ENCODE results near the gene ADAMTS9.

The ADAMTS9 gene

GRCh38 chr3:64658001-64658400 is 29.8 kb downstream of the ADAMTS9 start:
- Histone ChIP-seq H3K27ac (ENCODE audit: low read depth, low read length) (no peak overlapping the region), H3K4me1 (ENCODE audit: control insufficient read depth in 5 of 5, insufficient read depth in 5 of 5, low read length in 5 of 5) (no peaks in the 10 kb centered on the region), H3K9ac (ENCODE audit: low read length in 5 of 5) (no peak overlapping the region), H3K27me3 (ENCODE audit: control insufficient read depth in 5 of 5, insufficient read depth in 4 of 5, low read length in 5 of 5) (no peaks in the 10 kb centered on the region), H3K36me3 (ENCODE audit: control insufficient read depth in 5 of 5, insufficient read depth in 5 of 5, low read length in 5 of 5) (peaks cover 25 to 50% (median 31%) of the 10 kb centered on the region in 5 donors), H3K4me3 (ENCODE audit: low read depth in 1 of 5, low read length in 5 of 5) (no peak overlapping the region), H3K9me3 (ENCODE audit: control insufficient read depth in 5 of 5, low read length in 5 of 5) (peaks cover 0 to 5% (median 4%) of the 10 kb centered on the region in 5 donors)

GRCh38 chr3:64656544-64656943 is 31.3 kb downstream of the ADAMTS9 start:
- peaks cover 2 to 9% (median 5%) of the 10 kb centered on the region in 5 donors for H3K4me1 ChIP-seq (ENCODE audit: control insufficient read depth in 5 of 5, insufficient read depth in 5 of 5, low read length in 5 of 5)
- H3K9ac ChIP-seq (ENCODE audit: low read length in 5 of 5), result no peak overlapping the region
- no peaks in the 10 kb centered on the region for H3K9me3 ChIP-seq (ENCODE audit: control insufficient read depth in 5 of 5, low read length in 5 of 5)
- peaks cover 29 to 55% (median 31%) of the 10 kb centered on the region in 5 donors for H3K36me3 ChIP-seq (ENCODE audit: control insufficient read depth in 5 of 5, insufficient read depth in 5 of 5, low read length in 5 of 5)
- H3K27ac ChIP-seq (ENCODE audit: low read depth, low read length), result no peak overlapping the region
- H3K27me3 ChIP-seq (ENCODE audit: control insufficient read depth in 5 of 5, insufficient read depth in 4 of 5, low read length in 5 of 5), result no peaks in the 10 kb centered on the region
- no peak overlapping the region for H3K4me3 ChIP-seq (ENCODE audit: low read depth in 1 of 5, low read length in 5 of 5)

GRCh38 chr3:64655160-64655559 is 32.6 kb downstream of the ADAMTS9 start:
- Histone ChIP-seq H3K27me3 (ENCODE audit: control insufficient read depth in 5 of 5, insufficient read depth in 4 of 5, low read length in 5 of 5) (no peaks in the 10 kb centered on the region), H3K4me1 (ENCODE audit: control insufficient read depth in 5 of 5, insufficient read depth in 5 of 5, low read length in 5 of 5) (peaks cover 2 to 22% (median 8%) of the 10 kb centered on the region in 5 donors), H3K27ac (ENCODE audit: low read depth, low read length) (peak overlapping the region; percentile 6), H3K9ac (ENCODE audit: low read length in 5 of 5) (no peak overlapping the region), H3K4me3 (ENCODE audit: low read depth in 1 of 5, low read length in 5 of 5) (no peak overlapping the region), H3K9me3 (ENCODE audit: control insufficient read depth in 5 of 5, low read length in 5 of 5) (no peaks in the 10 kb centered on the region), H3K36me3 (ENCODE audit: control insufficient read depth in 5 of 5, insufficient read depth in 5 of 5, low read length in 5 of 5) (peaks cover 33 to 64% (median 36%) of the 10 kb centered on the region in 5 donors)

GRCh38 chr3:64654013-64654412 is 33.8 kb downstream of the ADAMTS9 start:
- Histone ChIP-seq H3K36me3 (ENCODE audit: control insufficient read depth in 5 of 5, insufficient read depth in 5 of 5, low read length in 5 of 5) (peaks cover 44 to 75% (median 46%) of the 10 kb centered on the region in 5 donors), H3K9me3 (ENCODE audit: control insufficient read depth in 5 of 5, low read length in 5 of 5) (no peaks in the 10 kb centered on the region), H3K9ac (ENCODE audit: low read length in 5 of 5) (no peak overlapping the region), H3K4me3 (ENCODE audit: low read depth in 1 of 5, low read length in 5 of 5) (no peak overlapping the region), H3K27me3 (ENCODE audit: control insufficient read depth in 5 of 5, insufficient read depth in 4 of 5, low read length in 5 of 5) (no peaks in the 10 kb centered on the region), H3K27ac (ENCODE audit: low read depth, low read length) (no peak overlapping the region), H3K4me1 (ENCODE audit: control insufficient read depth in 5 of 5, insufficient read depth in 5 of 5, low read length in 5 of 5) (peaks cover 2 to 23% (median 8%) of the 10 kb centered on the region in 5 donors)

GRCh38 chr3:64653101-64653500 is 34.7 kb downstream of the ADAMTS9 start:
- Histone ChIP-seq H3K9ac (ENCODE audit: low read length in 5 of 5) (no peak overlapping the region), H3K4me1 (ENCODE audit: control insufficient read depth in 5 of 5, insufficient read depth in 5 of 5, low read length in 5 of 5) (peaks cover 2 to 23% (median 8%) of the 10 kb centered on the region in 5 donors)

GRCh38 chr3:64651741-64652241 is 36.0 kb downstream of the ADAMTS9 start:
- Histone ChIP-seq H3K9ac (ENCODE audit: low read length in 5 of 5) (no peak overlapping the region), H3K4me1 (ENCODE audit: control insufficient read depth in 5 of 5, insufficient read depth in 5 of 5, low read length in 5 of 5) (peaks cover 2 to 23% (median 8%) of the 10 kb centered on the region in 5 donors), H3K27ac (ENCODE audit: low read depth, low read length) (no peak overlapping the region), H3K9me3 (ENCODE audit: control insufficient read depth in 5 of 5, low read length in 5 of 5) (no peaks in the 10 kb centered on the region), H3K36me3 (ENCODE audit: control insufficient read depth in 5 of 5, insufficient read depth in 5 of 5, low read length in 5 of 5) (peaks cover 44 to 81% (median 48%) of the 10 kb centered on the region in 5 donors), H3K27me3 (ENCODE audit: control insufficient read depth in 5 of 5, insufficient read depth in 4 of 5, low read length in 5 of 5) (no peaks in the 10 kb centered on the region), H3K4me3 (ENCODE audit: low read depth in 1 of 5, low read length in 5 of 5) (no peak overlapping the region)

More at GRCh38 chr3:64653101-64653500, 34.7 kb downstream of the ADAMTS9 start:
- Histone ChIP-seq H3K4me3 (ENCODE audit: low read depth in 1 of 5, low read length in 5 of 5) (no peak overlapping the region), H3K9me3 (ENCODE audit: control insufficient read depth in 5 of 5, low read length in 5 of 5) (no peaks in the 10 kb centered on the region), H3K36me3 (ENCODE audit: control insufficient read depth in 5 of 5, insufficient read depth in 5 of 5, low read length in 5 of 5) (peaks cover 41 to 75% (median 44%) of the 10 kb centered on the region in 5 donors), H3K27me3 (ENCODE audit: control insufficient read depth in 5 of 5, insufficient read depth in 4 of 5, low read length in 5 of 5) (no peaks in the 10 kb centered on the region), H3K27ac (ENCODE audit: low read depth, low read length) (no peak overlapping the region)

GRCh38 chr3:64651303-64651702 is 36.5 kb downstream of the ADAMTS9 start:
- Histone ChIP-seq H3K36me3 (ENCODE audit: control insufficient read depth in 5 of 5, insufficient read depth in 5 of 5, low read length in 5 of 5) (peaks cover 46 to 80% (median 49%) of the 10 kb centered on the region in 5 donors), H3K4me3 (ENCODE audit: low read depth in 1 of 5, low read length in 5 of 5) (no peak overlapping the region), H3K9ac (ENCODE audit: low read length in 5 of 5) (no peak overlapping the region), H3K4me1 (ENCODE audit: control insufficient read depth in 5 of 5, insufficient read depth in 5 of 5, low read length in 5 of 5) (peaks cover 2 to 23% (median 8%) of the 10 kb centered on the region in 5 donors), H3K9me3 (ENCODE audit: control insufficient read depth in 5 of 5, low read length in 5 of 5) (no peaks in the 10 kb centered on the region), H3K27me3 (ENCODE audit: control insufficient read depth in 5 of 5, insufficient read depth in 4 of 5, low read length in 5 of 5) (no peaks in the 10 kb centered on the region), H3K27ac (ENCODE audit: low read depth, low read length) (no peak overlapping the region)

- Histone ChIP-seq H3K4me3 (ENCODE audit: low read depth in 1 of 5, low read length in 5 of 5) (no peak overlapping the region), H3K4me1 (ENCODE audit: control insufficient read depth in 5 of 5, insufficient read depth in 5 of 5, low read length in 5 of 5) (peaks cover 2 to 23% (median 8%) of the 10 kb centered on the region in 5 donors), H3K27me3 (ENCODE audit: control insufficient read depth in 5 of 5, insufficient read depth in 4 of 5, low read length in 5 of 5) (no peaks in the 10 kb centered on the region), H3K9me3 (ENCODE audit: control insufficient read depth in 5 of 5, low read length in 5 of 5) (no peaks in the 10 kb centered on the region), H3K27ac (ENCODE audit: low read depth, low read length) (no peak overlapping the region), H3K9ac (ENCODE audit: low read length in 5 of 5) (no peak overlapping the region), H3K36me3 (ENCODE audit: control insufficient read depth in 5 of 5, insufficient read depth in 5 of 5, low read length in 5 of 5) (peaks cover 52 to 81% (median 55%) of the 10 kb centered on the region in 5 donors)
These were observed 37.1 kb downstream of the ADAMTS9 start for GRCh38 chr3:64650715-64651114.

GRCh38 chr3:64650096-64650622 is 37.6 kb downstream of the ADAMTS9 start:
- Histone ChIP-seq H3K27me3 (ENCODE audit: control insufficient read depth in 5 of 5, insufficient read depth in 4 of 5, low read length in 5 of 5) (no peaks in the 10 kb centered on the region), H3K9me3 (ENCODE audit: control insufficient read depth in 5 of 5, low read length in 5 of 5) (no peaks in the 10 kb centered on the region), H3K36me3 (ENCODE audit: control insufficient read depth in 5 of 5, insufficient read depth in 5 of 5, low read length in 5 of 5) (peaks cover 50 to 81% (median 53%) of the 10 kb centered on the region in 5 donors), H3K9ac (ENCODE audit: low read length in 5 of 5) (no peak overlapping the region), H3K4me3 (ENCODE audit: low read depth in 1 of 5, low read length in 5 of 5) (no peak overlapping the region), H3K4me1 (ENCODE audit: control insufficient read depth in 5 of 5, insufficient read depth in 5 of 5, low read length in 5 of 5) (peaks cover 2 to 23% (median 8%) of the 10 kb centered on the region in 5 donors), H3K27ac (ENCODE audit: low read depth, low read length) (no peak overlapping the region)

- Histone ChIP-seq H3K4me1 (ENCODE audit: control insufficient read depth in 5 of 5, insufficient read depth in 5 of 5, low read length in 5 of 5) (peaks cover 2 to 23% (median 8%) of the 10 kb centered on the region in 5 donors), H3K4me3 (ENCODE audit: low read depth in 1 of 5, low read length in 5 of 5) (no peak overlapping the region), H3K9me3 (ENCODE audit: control insufficient read depth in 5 of 5, low read length in 5 of 5) (no peaks in the 10 kb centered on the region), H3K27me3 (ENCODE audit: control insufficient read depth in 5 of 5, insufficient read depth in 4 of 5, low read length in 5 of 5) (no peaks in the 10 kb centered on the region), H3K9ac (ENCODE audit: low read length in 5 of 5) (no peak overlapping the region), H3K36me3 (ENCODE audit: control insufficient read depth in 5 of 5, insufficient read depth in 5 of 5, low read length in 5 of 5) (peaks cover 44 to 78% (median 52%) of the 10 kb centered on the region in 5 donors), H3K27ac (ENCODE audit: low read depth, low read length) (no peak overlapping the region)
These were observed 38.6 kb downstream of the ADAMTS9 start for GRCh38 chr3:64648927-64649906.
